ENCODE data around the gene SUSD2.
"Not testable (repeated sequence)": the region's sequence is repeated elsewhere in the genome, so short reads cannot be mapped to it uniquely, and the experiment has no call there.

DNA sequence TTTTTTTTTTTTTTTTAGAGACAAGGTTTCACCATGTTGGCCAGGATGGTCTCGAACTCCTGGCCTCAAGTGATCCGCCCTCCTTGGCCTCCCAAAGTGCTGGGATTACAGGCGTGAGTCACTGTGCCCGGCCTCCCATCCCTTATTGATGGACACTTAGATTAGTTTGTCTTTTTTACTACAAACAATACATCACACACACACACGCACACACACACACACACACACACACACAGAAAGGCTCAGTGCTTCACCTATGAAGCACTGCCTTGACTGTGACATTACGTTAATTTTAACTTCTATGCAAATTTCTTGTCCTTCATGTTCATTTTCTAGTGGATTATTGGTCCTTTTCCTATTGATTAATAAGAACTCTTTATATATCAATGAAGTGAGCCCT, 44.8 kb upstream of the SUSD2 start:
- TF ChIP-seq POLR2A, FOS (IDR thresholded peaks at IDR 0.05; ENCODE audit: low read depth, low read length): not testable (repeated sequence)
- TF ChIP-seq, protein P1, sequence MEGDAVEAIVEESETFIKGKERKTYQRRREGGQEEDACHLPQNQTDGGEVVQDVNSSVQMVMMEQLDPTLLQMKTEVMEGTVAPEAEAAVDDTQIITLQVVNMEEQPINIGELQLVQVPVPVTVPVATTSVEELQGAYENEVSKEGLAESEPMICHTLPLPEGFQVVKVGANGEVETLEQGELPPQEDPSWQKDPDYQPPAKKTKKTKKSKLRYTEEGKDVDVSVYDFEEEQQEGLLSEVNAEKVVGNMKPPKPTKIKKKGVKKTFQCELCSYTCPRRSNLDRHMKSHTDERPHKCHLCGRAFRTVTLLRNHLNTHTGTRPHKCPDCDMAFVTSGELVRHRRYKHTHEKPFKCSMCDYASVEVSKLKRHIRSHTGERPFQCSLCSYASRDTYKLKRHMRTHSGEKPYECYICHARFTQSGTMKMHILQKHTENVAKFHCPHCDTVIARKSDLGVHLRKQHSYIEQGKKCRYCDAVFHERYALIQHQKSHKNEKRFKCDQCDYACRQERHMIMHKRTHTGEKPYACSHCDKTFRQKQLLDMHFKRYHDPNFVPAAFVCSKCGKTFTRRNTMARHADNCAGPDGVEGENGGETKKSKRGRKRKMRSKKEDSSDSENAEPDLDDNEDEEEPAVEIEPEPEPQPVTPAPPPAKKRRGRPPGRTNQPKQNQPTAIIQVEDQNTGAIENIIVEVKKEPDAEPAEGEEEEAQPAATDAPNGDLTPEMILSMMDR (conservative IDR thresholded peaks at IDR 0.05; ENCODE audit: low read depth, low read length) = not testable (repeated sequence)

Measured in IMR-90 (cell line).